Smooth muscle cell (in vitro differentiated cells): ENCODE results near the gene EIF4G3. TPM values are rescaled to one million over a fixed set of nuclear protein-coding genes. Genes with fewer than 3 reads are reported as not detected.
"Not testable (repeated sequence)": the region's sequence is repeated elsewhere in the genome, so short reads cannot be mapped to it uniquely, and the experiment has no call there.

Source experiments
- DNase-seq: peaks from one replicate; lab custom pipeline; 2025; ENCODE audit not compliant: unreplicated experiment; lab: John Stamatoyannopoulos, UW
- H2AFZ ChIP-seq: fragments of 200-600 bp; sonication (generic); 2 replicates; pipeline ENCODE4 v1.6.0; 2016; ENCODE audit warnings: antibody characterized with exemption, low read depth, mild to moderate bottlenecking
- H3F3A ChIP-seq: fragments of 200-600 bp; sonication (generic); 2 replicates; pipeline ENCODE4 v1.6.0; 2017; ENCODE audit warnings: antibody characterized with exemption, low read depth
- H3K27ac ChIP-seq: fragments of 200-600 bp; sonication (generic); 2 replicates; pipeline ENCODE4 v1.5.1; 2016; ENCODE audit warnings: low read depth, mild to moderate bottlenecking
- H3K27me3 ChIP-seq: fragments of 200-600 bp; sonication (generic); 2 replicates; pipeline ENCODE4 v1.6.1; 2016; ENCODE audit warnings: low read depth, mild to moderate bottlenecking
- H3K36me3 ChIP-seq: fragments of 200-600 bp; sonication (generic); 2 replicates; pipeline ENCODE4 v1.5.1; 2016; ENCODE audit warnings: low read depth
- H3K4me1 ChIP-seq: fragments of 200-600 bp; sonication (generic); 2 replicates; pipeline ENCODE4 v1.5.1; 2016; ENCODE audit warnings: low read depth
- H3K4me2 ChIP-seq: fragments of 200-600 bp; sonication (generic); 2 replicates; pipeline ENCODE4 v1.6.0; 2016; ENCODE audit warnings: mild to moderate bottlenecking
- H3K4me3 ChIP-seq: fragments of 200-600 bp; sonication (generic); 2 replicates; pipeline ENCODE4 v1.5.1; 2016; ENCODE audit warnings: mild to moderate bottlenecking
- H3K79me2 ChIP-seq: fragments of 200-600 bp; sonication (generic); 2 replicates; pipeline ENCODE4 v1.6.0; 2016; ENCODE audit warnings: low read depth, mild to moderate bottlenecking
- H3K9ac ChIP-seq: fragments of 200-600 bp; sonication (generic); 2 replicates; pipeline ENCODE4 v1.6.0; 2016; ENCODE audit warnings: low read depth
- H3K9me3 ChIP-seq: fragments of 200-600 bp; sonication (generic); replicated peaks from 2 replicates; pipeline ENCODE4 v1.5.1; 2016; ENCODE audit warnings: low read depth
- H4K20me1 ChIP-seq: fragments of 200-600 bp; sonication (generic); 2 replicates; pipeline ENCODE4 v1.6.0; 2016; ENCODE audit warnings: low read depth
- WGBS: methylation state at CpG from one replicate; pipeline ENCODE4 v1.1.7; 2016; ENCODE audit warnings: low lambda C conversion rate; 5-methylcytosine and 5-hydroxymethylcytosine counted together
- polyA plus RNA-seq: library from polyadenylated mRNA; unstranded; fragments of >200 nt; fragmentation: Nextera tagmentation; extraction: Ambion mirVana; gene quantifications from 2 replicates; pipeline ENCODE4 v1.2.1, GENCODE V29; 2016
- total RNA-seq: library from RNA; depleted of rRNA; stranded (reverse); fragments of >200 nt; gene quantifications from 2 replicates; pipeline ENCODE4 v1.2.3, GENCODE V29; 2014
- TF ChIP-seq, protein P1 (sequence below): fragments of 200-600 bp; sonication (generic); IDR thresholded peaks from 2 replicates; pipeline ENCODE4 v1.5.1; 2017; ENCODE audit warnings: borderline replicate concordance, mild to moderate bottlenecking, antibody characterized with exemption; ENCODE audit not compliant: insufficient read depth, poor library complexity, severe bottlenecking

EIF4G3 gene
- total and polyA plus RNA-seq, 2 experiments from 2014 or later = 31.5 to 49.5 TPM

DNA sequence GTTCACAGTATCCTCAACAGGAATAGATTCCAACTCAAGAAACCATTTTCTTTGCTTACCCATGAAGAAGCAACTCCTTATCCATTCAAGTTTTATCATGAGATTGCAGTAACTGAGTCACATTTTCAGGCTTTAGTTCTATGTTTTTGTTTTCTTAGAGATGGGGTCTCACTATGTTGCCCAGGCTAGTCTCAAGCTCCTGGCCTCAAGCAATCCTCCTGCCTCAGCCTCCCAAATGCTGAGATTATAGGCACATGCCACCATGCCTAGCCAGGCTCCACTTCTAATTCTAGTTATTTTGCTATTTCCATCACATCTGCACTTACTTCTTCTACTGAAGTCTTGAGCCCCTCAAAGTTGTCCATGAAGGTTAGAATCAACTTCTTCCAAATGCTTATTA, 246.3 kb downstream of the EIF4G3 start:
- TF ChIP-seq, protein P1, sequence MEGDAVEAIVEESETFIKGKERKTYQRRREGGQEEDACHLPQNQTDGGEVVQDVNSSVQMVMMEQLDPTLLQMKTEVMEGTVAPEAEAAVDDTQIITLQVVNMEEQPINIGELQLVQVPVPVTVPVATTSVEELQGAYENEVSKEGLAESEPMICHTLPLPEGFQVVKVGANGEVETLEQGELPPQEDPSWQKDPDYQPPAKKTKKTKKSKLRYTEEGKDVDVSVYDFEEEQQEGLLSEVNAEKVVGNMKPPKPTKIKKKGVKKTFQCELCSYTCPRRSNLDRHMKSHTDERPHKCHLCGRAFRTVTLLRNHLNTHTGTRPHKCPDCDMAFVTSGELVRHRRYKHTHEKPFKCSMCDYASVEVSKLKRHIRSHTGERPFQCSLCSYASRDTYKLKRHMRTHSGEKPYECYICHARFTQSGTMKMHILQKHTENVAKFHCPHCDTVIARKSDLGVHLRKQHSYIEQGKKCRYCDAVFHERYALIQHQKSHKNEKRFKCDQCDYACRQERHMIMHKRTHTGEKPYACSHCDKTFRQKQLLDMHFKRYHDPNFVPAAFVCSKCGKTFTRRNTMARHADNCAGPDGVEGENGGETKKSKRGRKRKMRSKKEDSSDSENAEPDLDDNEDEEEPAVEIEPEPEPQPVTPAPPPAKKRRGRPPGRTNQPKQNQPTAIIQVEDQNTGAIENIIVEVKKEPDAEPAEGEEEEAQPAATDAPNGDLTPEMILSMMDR = no peak
- no peaks in the 10 kb centered on the region for H3K9me3 ChIP-seq
- H4K20me1 ChIP-seq = no peaks in the 10 kb centered on the region
- H3K9ac ChIP-seq = no peak overlapping the region
- H3F3A ChIP-seq = no peaks in the 10 kb centered on the region
- no peak overlapping the region for H3K27ac ChIP-seq
- H3K79me2 ChIP-seq = no peaks in the 10 kb centered on the region
- H3K4me2 ChIP-seq = no peak overlapping the region
- no peak overlapping the region for H3K4me3 ChIP-seq
- no peaks in the 10 kb centered on the region for H3K27me3 ChIP-seq
- H2AFZ ChIP-seq = no peak overlapping the region
- H3K36me3 ChIP-seq = no peaks in the 10 kb centered on the region
- no peak for DNase-seq
- H3K4me1 ChIP-seq = no peaks in the 10 kb centered on the region

DNA sequence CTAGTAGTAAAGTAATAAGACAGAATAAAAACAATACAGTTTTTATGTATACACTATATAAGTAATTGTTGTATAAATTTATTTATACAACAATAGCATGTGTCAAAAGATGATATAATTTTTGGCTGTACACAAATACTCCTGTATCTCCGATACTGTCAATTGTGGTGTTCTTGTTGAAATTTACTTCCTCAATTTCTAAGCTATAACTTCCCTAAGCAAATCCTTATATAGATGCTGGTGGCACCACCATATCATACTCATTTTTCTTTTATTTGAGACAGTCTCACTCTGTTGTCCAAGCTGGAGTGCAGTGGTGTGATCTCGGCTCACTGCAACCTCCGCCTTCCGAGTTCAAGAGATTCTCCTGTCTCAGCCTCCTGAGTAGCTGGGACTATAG, 248.6 kb downstream of the EIF4G3 start:
- no peak overlapping the region for H2AFZ ChIP-seq
- H3K9ac ChIP-seq = no peak overlapping the region
- no peaks in the 10 kb centered on the region for H3K9me3 ChIP-seq
- no peaks in the 10 kb centered on the region for H3K27me3 ChIP-seq
- DNase-seq = no peak
- H3K27ac ChIP-seq = no peak overlapping the region
- no peaks in the 10 kb centered on the region for H3K36me3 ChIP-seq
- no peak overlapping the region for H3K4me2 ChIP-seq
- H4K20me1 ChIP-seq = no peaks in the 10 kb centered on the region
- WGBS = 98% methylated on average over 4 of the region's 4 CpGs
- no peaks in the 10 kb centered on the region for H3F3A ChIP-seq
- no peak overlapping the region for H3K4me3 ChIP-seq
- TF ChIP-seq, protein P1 = no peak
- no peaks in the 10 kb centered on the region for H3K4me1 ChIP-seq
- no peaks in the 10 kb centered on the region for H3K79me2 ChIP-seq

DNA sequence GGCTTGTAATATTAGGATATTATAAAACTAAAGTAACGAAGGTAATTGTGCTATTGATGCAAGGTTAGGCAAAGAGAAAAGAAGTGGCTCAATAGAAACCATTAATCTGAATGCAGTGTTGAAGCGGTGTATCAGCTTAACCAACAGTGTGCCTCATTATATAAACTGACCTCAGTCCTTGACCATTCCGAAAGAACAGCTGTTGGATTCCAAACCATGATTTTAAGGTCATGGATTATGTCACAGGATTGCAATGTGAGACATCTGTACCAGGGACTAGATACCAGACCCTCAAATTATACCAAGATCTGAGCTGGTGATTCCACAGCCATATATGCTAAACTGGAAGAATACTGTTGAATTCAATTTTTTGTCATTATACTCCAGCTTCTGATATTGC, 255.4 kb downstream of the EIF4G3 start:
- H4K20me1 ChIP-seq = no peaks in the 10 kb centered on the region
- H2AFZ ChIP-seq = no peak overlapping the region
- H3K4me2 ChIP-seq = no peak overlapping the region
- DNase-seq = no peak
- H3K27me3 ChIP-seq = no peaks in the 10 kb centered on the region
- TF ChIP-seq, protein P1 = no peak
- no peaks in the 10 kb centered on the region for H3K9me3 ChIP-seq
- no peak overlapping the region for H3K9ac ChIP-seq
- H3K4me1 ChIP-seq = no peaks in the 10 kb centered on the region
- H3K27ac ChIP-seq = no peak overlapping the region
- no peak overlapping the region for H3K4me3 ChIP-seq
- H3F3A ChIP-seq = no peaks in the 10 kb centered on the region
- H3K79me2 ChIP-seq = peaks cover 3% of the 10 kb centered on the region
- H3K36me3 ChIP-seq = no peaks in the 10 kb centered on the region
- 88% methylated on average over 3 of the region's 3 CpGs for WGBS

DNA sequence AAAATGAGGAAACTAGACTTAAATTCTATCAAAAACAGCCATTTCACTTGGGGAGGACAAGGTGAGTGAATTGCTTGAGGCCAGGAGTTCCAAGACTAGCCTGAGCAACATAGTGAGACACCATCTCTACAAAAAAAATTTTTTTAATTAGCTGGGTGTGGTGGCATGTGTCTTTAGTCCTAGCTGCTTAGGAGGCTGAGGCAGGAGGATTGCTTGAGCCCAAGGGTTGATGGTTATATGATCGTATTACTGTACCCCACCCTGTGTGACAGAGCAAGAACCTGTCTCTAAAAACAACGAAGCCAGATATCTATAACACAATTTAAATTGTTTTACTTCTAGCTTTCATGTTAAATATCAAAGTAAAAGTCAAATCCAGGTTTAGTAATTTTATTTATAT, 263.5 kb downstream of the EIF4G3 start:
- H3F3A ChIP-seq = no peaks in the 10 kb centered on the region
- no peaks in the 10 kb centered on the region for H3K4me1 ChIP-seq

DNA sequence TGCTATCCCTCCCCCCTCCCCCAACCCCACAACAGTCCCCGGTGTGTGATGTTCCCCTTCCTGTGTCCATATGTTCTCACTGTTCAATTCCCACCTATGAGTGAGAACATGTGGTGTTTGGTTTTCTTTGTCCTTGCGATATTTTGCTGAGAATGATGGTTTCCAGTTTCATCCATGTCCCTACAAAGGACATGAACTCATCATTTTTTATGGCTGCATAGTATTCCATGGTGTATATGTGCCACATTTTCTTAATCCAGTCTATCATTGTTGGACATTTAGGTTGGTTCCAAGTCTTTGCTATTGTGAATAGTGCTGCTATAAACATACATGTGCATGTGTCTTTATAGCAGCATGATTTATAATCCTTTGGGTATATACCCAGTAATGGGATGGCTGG, 269.2 kb downstream of the EIF4G3 start:
- H3K27ac ChIP-seq, H3K4me3 ChIP-seq, H4K20me1 ChIP-seq, H3K9ac ChIP-seq, H3K27me3 ChIP-seq, H2AFZ ChIP-seq, H3K9me3 ChIP-seq, H3K79me2 ChIP-seq, H3K4me1 ChIP-seq, H3F3A ChIP-seq, DNase-seq, H3K36me3 ChIP-seq, H3K4me2 ChIP-seq: not testable (repeated sequence)
- WGBS = 100% methylated on average over 2 of the region's 2 CpGs

More for the DNA sequence above, 263.5 kb downstream of the EIF4G3 start:
- Histone ChIP-seq H3K9me3 (no peaks in the 10 kb centered on the region), H3K9ac (no peak overlapping the region), H3K4me2 (no peak overlapping the region), H2AFZ (no peak overlapping the region), H3K27me3 (no peaks in the 10 kb centered on the region), H4K20me1 (peaks cover 5% of the 10 kb centered on the region), H3K4me3 (no peak overlapping the region), H3K36me3 (peaks cover 3% of the 10 kb centered on the region), H3K79me2 (no peaks in the 10 kb centered on the region), H3K27ac (no peak overlapping the region)
- TF ChIP-seq, protein P1 = no peak
- DNase-seq = no peak
- WGBS = 98% methylated on average over 2 of the region's 2 CpGs
